OCI-M2 (cell line): ENCODE measurements around the gene FOXI1.
"Not testable (repeated sequence)": the region's sequence is repeated elsewhere in the genome, so short reads cannot be mapped to it uniquely, and the experiment has no call there.

ENCODE experiments used
- DNase-seq: peaks from one replicate; lab custom pipeline; 2025; ENCODE audit not compliant: unreplicated experiment; lab: John Stamatoyannopoulos, UW

Gene FOXI1

DNA sequence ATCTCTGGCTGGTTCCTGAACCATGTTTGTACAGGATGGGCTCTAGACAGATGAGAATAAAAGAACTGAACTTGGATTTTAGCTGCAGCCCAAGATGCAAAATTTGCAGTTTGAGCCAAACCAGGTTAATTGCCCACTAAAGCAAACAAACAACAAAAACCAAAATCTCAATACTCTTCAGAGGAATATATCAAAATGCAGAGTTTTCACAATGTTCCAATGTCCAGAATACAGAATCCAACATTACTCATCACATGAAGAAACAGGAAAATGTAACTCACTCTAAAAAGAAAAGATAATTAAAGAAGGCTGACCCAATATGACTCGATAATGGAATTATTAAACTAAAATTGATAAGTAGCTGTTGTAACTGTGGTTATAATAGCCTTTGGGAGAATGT, 20.4 kb downstream of the FOXI1 start:
- DNase-seq, result no peak

DNA sequence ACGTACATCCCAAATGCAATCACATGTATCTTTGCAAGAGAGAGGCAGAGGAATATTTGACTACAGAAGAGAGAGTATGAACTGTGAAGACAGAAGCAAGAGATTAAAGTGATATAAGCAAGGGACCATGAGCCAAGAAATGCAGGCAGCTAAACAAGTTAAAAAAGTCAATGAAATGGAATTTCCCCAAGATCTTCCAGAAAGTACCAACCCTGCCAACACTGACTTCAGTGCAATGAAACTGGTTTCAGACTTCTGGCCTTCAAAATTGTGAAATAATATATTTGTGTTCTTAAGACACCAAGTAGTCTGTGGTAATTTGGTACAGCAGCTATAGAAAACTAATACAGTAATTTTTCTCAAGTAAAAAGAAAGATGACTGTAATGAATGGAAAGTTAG, 20.9 kb downstream of the FOXI1 start:
- DNase-seq, result no peak

DNA sequence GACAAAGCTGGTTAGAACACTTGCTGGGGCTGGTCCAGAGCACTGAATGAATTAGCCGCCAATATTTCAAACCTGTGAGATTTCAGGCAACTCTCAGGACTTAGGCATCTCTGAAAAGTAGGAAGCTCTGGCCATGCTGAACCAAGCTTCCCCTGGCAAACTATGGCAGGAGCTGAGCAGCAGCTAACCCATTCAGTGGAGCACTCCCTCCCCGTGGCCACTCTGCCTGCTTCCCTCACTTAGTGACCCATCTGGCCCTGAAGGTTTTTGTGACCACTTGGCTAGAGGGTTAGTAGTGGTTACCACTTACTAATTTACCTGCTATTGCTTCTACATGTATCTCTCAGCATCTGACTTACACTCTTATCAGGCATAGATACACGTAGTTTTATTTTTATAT, 25.5 kb downstream of the FOXI1 start:
- DNase-seq, result no peak

DNA sequence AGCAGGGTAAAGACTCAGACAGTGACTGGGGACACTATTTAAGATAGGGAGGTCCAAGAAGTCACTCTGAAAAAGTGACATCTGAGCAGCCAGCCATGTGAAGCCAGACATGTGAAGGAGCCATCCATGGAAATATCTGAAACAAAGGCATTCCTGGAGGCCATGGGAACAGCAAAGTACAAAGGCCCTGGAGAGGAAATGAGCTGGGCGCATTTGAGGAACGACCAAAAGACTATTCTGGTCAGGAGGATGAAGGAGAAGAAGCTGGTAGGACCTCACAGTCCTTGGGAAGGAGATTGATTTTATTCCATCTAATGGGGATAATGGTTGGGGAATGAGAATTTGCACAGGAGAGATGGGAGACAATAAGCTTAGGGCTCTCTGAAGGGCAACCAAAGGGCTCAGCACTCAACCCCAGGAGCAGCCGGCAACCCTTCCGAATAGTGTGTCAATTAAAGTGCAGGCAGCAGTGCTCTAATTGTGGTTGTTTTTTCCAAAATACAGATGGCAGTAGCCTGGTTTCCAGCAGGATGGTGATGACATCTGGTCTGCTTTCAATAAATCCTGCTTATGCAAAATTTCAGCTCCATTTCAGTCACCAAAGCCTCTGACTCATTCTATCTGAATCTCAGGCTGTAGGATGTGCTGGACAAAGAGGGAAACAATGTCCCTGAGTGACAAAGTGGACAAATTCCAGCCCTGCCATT, 26.7 kb downstream of the FOXI1 start:
- no peak for DNase-seq

DNA sequence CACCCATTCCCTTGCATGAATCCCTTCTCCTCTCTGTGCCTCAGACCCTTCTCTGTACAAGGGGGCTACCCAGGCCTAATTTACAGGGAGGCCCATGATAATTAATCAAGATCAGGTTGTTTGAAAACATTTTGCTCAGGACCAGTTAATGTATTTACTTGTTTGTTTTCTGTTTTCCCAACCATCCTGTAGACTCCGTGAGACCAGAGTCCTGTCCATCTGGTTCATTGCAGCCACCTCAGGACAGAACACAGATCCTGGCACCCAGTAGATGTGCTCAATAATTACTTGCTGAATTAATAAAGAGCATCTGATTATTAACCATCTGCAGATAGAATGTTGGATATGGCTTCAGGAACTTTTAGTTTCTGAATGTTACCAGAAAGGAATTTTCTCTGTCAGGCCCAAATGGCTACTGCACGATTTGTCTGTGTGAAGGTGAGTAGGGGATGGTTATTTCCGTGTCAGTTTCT, 27.3 kb downstream of the FOXI1 start:
- DNase-seq, result no peak

- no peak for DNase-seq
These were observed 30.2 kb downstream of the FOXI1 start for GRCh38 chr5:170135796-170136490.

GRCh38 chr5:170136506-170136905, 30.8 kb downstream of the FOXI1 start:
- no peak for DNase-seq

DNA sequence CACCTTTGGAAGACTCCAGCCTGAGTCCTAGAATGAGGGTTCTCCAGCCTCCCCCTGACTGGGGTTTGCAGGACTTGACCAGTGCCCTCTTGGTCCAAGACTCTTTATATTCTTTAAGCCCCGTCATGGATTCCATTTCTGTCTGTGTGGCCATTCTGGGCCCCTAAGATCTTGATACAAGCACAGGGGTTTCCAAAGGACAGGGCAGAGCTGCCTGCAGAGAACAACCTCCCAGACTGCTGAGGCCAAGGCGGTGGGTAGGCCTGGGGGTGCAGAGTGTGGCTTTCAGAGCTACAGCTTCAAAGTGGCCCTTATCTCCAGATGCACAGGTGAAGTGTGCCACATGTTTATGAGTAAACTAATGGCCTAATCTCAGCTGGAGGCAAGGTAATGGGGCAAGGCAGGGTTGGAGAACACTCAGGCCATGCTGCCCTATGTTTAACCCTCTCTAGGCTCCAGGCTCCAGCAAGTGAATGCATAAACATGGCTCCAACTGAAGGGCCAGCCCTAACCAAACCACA, 32.1 kb downstream of the FOXI1 start:
- no peak for DNase-seq

GRCh38 chr5:170138273-170138672, 32.6 kb downstream of the FOXI1 start:
- no peak for DNase-seq

DNA sequence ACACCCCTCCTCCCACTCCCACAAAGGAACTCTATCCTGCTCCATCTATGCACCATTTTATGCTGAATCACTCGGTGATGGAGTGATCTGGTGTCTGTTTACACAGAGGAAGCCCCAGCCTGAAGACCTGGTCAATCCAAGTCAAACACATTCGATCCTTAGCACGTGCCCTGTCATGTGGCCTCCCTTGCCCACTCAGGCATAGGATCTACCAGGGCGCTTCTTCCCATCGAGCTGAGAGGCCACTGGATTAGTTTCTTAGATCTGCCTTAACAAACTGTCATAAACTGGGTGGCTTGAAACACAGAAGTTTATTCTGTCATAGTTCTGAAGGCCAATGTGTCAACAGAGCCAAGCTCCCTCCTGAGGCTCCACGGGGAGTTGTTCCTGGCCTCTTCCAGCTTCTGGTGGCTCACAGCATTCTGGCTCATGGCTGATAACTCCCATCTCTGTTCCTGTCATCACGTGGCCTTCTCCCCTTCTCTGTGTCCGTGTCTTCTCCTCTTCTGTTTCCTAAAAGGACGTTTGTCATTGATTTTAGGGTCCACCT, 34.2 kb downstream of the FOXI1 start:
- no peak for DNase-seq

- DNase-seq, result not testable (repeated sequence)
These were observed 35.5 kb downstream of the FOXI1 start for GRCh38 chr5:170141196-170141595.

- no peak for DNase-seq
These were observed 35.9 kb downstream of the FOXI1 start for GRCh38 chr5:170141636-170142035.

GRCh38 chr5:170142196-170142595, 36.5 kb downstream of the FOXI1 start:
- DNase-seq, result no peak

GRCh38 chr5:170143091-170143490, 37.4 kb downstream of the FOXI1 start:
- no peak for DNase-seq

GRCh38 chr5:170143710-170144109, 38.0 kb downstream of the FOXI1 start:
- no peak for DNase-seq

GRCh38 chr5:170144286-170145023, 38.8 kb downstream of the FOXI1 start:
- DNase-seq, result no peak

DNA sequence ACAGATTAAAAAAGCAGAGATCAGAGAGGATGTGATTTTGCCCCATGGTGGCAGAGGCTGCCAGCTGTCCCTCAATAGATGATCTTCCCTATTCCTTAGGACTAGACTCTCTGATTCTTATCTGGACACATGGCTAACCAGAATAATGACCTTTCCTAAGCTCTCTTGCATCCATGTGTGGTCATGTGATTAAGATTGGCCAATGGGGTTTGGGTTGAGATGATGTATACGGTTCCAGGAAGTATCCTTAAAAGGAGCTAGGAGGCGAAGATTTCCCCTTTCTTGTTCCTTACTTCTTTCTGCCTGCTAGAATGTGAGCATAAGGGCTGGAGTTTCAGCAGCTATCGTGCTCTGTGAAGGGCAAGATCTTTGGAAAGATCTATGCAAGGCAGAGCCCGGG, 39.8 kb downstream of the FOXI1 start:
- no peak for DNase-seq

DNA sequence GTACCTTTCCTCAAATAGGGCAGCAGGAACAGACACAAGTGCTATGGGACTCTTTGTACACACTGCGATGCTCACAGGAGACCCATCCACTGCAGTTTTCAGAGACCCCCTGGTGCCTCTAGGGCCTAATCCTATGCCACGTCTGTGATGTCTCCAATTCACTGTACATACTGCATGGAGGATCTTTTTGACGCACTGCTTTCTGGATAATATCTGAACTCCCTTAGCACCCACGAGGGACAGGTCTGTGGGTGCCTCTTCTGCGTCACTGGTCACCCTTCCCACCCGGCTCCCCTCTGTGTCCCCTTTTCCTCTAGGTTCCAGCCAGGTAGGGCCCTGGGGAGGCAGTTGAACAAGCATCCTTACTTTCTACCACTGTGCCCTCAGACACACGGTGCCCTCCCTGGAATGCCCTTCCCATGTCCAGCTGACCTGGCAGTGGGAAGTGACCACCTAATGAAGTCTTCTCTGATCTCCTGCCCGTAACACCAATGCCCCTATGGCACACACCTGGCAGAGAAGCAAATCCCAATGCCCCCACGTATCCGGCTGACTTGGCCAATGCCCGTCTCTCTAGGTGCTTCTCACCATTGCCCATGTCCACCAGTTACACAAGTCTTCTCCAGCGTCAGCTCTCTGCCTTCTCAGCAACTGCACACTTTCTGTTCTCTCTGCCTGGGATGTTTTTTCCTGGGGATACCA, 41.5 kb downstream of the FOXI1 start:
- no peak for DNase-seq

DNA sequence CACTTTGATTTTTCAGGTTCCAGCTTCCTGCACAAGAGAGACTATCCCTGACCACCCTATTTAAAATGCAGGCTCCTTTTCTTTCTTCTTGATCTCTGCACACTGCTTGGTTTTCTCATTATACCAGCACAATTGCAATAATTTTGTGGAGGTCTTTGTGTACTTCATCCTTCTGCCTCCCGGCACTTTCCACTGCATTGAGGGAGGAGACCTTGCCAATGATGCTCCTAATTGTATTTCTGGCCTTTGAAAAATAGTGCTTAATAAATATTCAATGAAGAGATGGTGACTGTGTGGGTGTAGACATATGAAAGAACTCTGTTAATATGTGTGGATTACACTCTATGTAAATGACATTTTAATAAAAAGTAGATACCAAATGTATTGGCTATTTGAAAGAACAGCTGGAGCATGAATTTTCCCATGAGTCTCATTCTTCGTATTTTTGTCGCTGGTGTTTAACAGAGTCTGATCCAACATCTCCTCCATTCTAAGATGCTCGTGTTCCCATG, 42.1 kb downstream of the FOXI1 start:
- DNase-seq, result no peak

DNA sequence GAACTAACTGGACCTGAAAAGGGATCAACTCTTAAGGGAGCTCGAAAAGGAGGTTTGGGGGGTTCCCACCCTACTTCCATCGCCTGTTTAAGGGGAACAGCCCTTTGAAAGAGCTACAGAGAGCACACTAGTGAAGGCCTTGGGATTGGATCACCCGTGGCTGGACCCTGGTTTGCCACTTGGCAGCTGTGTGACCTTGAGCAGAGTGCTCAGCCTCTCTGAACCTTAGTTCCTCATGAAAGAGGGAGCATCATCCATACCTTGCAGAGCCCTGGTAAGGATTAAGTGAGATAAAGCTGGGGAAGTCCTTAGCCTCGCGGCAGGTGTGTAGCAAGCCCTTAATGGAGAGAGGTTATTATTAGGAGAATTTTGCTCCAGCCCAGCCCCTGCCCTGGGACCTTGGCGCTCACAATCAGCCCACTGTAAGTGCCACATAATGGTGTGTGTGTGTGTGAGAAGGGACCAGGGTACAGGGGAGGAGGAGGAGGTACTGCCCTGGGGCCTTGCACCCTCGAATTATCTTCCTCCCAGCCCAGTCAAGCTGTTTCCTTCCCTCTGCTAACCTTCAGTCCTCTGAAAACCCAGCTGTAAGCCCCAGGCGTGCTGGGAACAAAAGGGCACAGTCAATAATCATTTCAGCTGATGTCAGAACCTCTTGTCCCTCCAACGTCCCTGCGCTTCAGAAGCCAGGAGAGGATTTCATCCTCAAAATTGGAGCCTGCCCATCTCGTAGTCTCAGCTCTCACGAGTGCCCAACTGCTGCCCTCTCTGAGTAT, 42.9 kb downstream of the FOXI1 start:
- DNase-seq, result no peak
